ENCODE data around the gene GEMIN2. TPM values are rescaled to one million over a fixed set of nuclear protein-coding genes. Genes with fewer than 3 reads are reported as not detected.
"Not testable (repeated sequence)": the region's sequence is repeated elsewhere in the genome, so short reads cannot be mapped to it uniquely, and the experiment has no call there.

Gene GEMIN2
- total RNA-seq, 1 donor from 2014 or later: 12.3 TPM

GRCh38 chr14:39182770-39183684 lies 68.9 kb downstream of the GEMIN2 start:
- Mint-ChIP-seq H3K27ac (no peak overlapping the region), H3K36me3 (ENCODE audit: low read depth) (peaks cover 30% of the 10 kb centered on the region), H3K4me3 (no peak overlapping the region), H3K27me3 (no peaks in the 10 kb centered on the region), H3K9me3 (no peaks in the 10 kb centered on the region), H3K4me1 (peaks cover 3% of the 10 kb centered on the region)
- POLR2A ChIA-PET: interaction anchor here (1.7 kb wide), 1 partner anchor 13 kb away, joined by 4 read pairs; the partner anchor contains the start of gene TRAPPC6B
- CTCF ChIA-PET: no interaction called here
- intact Hi-C loops (cut with micrococcal nuclease): no loop called here
- DNase-seq (no peak), ATAC-seq (ENCODE audit: low read depth) (no peak)
- no peak for TF ChIP-seq CTCF (IDR thresholded peaks at IDR 0.05)

GRCh38 chr14:39183685-39184003 lies 69.5 kb downstream of the GEMIN2 start:
- H3K4me1 Mint-ChIP-seq; H3K27me3 Mint-ChIP-seq; CTCF ChIA-PET; DNase-seq; H3K9me3 Mint-ChIP-seq; intact Hi-C loops (cut with micrococcal nuclease); ATAC-seq (ENCODE audit: low read depth); H3K4me3 Mint-ChIP-seq; H3K27ac Mint-ChIP-seq: not testable (repeated sequence)
- H3K36me3 Mint-ChIP-seq (ENCODE audit: low read depth): peaks cover 27% of the 10 kb centered on the region
- POLR2A ChIA-PET: interaction anchor here (1.7 kb wide), 1 partner anchor 13 kb away, joined by 4 read pairs; the partner anchor contains the start of gene TRAPPC6B

GRCh38 chr14:39184628-39185255 lies 70.6 kb downstream of the GEMIN2 start:
- ATAC-seq (ENCODE audit: low read depth): no peak
- ChIA-PET CTCF (no interaction called here), POLR2A (interaction anchor here (0.7 to 2.6 kb wide), 3 partner anchors 10 to 82 kb away, joined by 3 to 15 read pairs (median 5); partner anchors contain the start of genes PNN and TRAPPC6B)
- H3K9me3 Mint-ChIP-seq: no peaks in the 10 kb centered on the region
- no peaks in the 10 kb centered on the region for H3K4me1 Mint-ChIP-seq
- peaks cover 27% of the 10 kb centered on the region for H3K36me3 Mint-ChIP-seq (ENCODE audit: low read depth)
- TF ChIP-seq CTCF (IDR thresholded peaks at IDR 0.05): no peak
- intact Hi-C loops (cut with micrococcal nuclease): no loop called here
- DNase-seq: no peak
- no peak overlapping the region for H3K4me3 Mint-ChIP-seq
- no peaks in the 10 kb centered on the region for H3K27me3 Mint-ChIP-seq
- no peak overlapping the region for H3K27ac Mint-ChIP-seq

- Mint-ChIP-seq H3K4me1 (no peaks in the 10 kb centered on the region), H3K4me3 (no peak overlapping the region), H3K27me3 (no peaks in the 10 kb centered on the region), H3K9me3 (no peaks in the 10 kb centered on the region), H3K27ac (no peak overlapping the region), H3K36me3 (ENCODE audit: low read depth) (peaks cover 27% of the 10 kb centered on the region)
- POLR2A ChIA-PET: interaction anchor here (0.7 to 2.6 kb wide), 4 partner anchors 10 to 81 kb away, joined by 3 to 15 read pairs (median 4); partner anchors contain the start of genes PNN and TRAPPC6B
- CTCF ChIA-PET: no interaction called here
- DNase-seq (no peak), ATAC-seq (ENCODE audit: low read depth) (no peak)
- intact Hi-C loops (cut with micrococcal nuclease): no loop called here
- TF ChIP-seq CTCF (IDR thresholded peaks at IDR 0.05): no peak
Measured at GRCh38 chr14:39185256-39186049, 71.3 kb downstream of the GEMIN2 start.

Other genes with a start within 250 kb of the GEMIN2 start
- gene SEC23A, start 11.1 kb upstream of the GEMIN2 start, total RNA-seq: 38.3 and 39.4 TPM in 2 replicates
- 19.8 and 21.6 TPM in 2 replicates for gene TRAPPC6B, start 56.0 kb downstream of the GEMIN2 start, total RNA-seq
- gene PNN, start 60.9 kb downstream of the GEMIN2 start, total RNA-seq: 102 and 109 TPM in 2 replicates
- gene MIA2, start 119.6 kb downstream of the GEMIN2 start, total RNA-seq: 22.6 and 27.1 TPM in 2 replicates

Measured in activated B cell treated with CpG ODN at 0.5 μM for 24 hours (primary cell).